Prostate gland (tissue), 2 donors: Measurements from ENCODE around the gene PIK3R3.

Experiments
- POLR2AphosphoS5 ChIP-seq: sonication (generic); formaldehyde crosslinking; IDR thresholded peaks from one replicate; pipeline ENCODE4 v1.6.1; 2017; ENCODE audit warnings: antibody characterized with exemption
- TF ChIP-seq, protein P1 (sequence below), 4 experiments: fragments of 200-600 bp in 2 of 4; fragments of 450-650 bp in 2 of 4; sonication (generic) in 2 of 4; IDR thresholded peaks; 1 replicate in 3 of 4; 2 replicates in 1 of 4; pipeline ENCODE4 v1.5.1; 2016 to 2019; ENCODE audit warnings: antibody characterized with exemption in 4 of 4, mild to moderate bottlenecking in 2 of 4, moderate library complexity in 2 of 4

DNA sequence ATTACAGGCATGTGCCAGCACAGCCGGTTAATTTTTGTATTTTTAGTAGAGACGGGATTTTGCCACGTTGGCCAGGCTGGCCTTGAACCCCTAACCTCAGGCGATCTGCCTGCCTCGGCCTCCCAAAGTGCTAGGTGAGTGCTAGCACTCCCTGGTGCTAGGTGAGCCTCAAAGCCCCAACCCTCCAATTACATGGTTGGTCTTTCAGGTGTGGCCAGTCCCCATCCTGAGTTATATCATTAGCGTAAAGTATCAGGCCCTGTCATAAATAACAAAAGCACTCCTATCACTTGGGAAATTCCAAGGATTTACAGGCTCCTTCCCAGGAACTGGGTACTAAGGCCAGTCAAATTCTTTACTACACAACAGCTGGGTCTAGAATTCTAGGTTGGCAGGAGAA lies 138.0 kb downstream of the PIK3R3 start:
- TF ChIP-seq, protein P1, sequence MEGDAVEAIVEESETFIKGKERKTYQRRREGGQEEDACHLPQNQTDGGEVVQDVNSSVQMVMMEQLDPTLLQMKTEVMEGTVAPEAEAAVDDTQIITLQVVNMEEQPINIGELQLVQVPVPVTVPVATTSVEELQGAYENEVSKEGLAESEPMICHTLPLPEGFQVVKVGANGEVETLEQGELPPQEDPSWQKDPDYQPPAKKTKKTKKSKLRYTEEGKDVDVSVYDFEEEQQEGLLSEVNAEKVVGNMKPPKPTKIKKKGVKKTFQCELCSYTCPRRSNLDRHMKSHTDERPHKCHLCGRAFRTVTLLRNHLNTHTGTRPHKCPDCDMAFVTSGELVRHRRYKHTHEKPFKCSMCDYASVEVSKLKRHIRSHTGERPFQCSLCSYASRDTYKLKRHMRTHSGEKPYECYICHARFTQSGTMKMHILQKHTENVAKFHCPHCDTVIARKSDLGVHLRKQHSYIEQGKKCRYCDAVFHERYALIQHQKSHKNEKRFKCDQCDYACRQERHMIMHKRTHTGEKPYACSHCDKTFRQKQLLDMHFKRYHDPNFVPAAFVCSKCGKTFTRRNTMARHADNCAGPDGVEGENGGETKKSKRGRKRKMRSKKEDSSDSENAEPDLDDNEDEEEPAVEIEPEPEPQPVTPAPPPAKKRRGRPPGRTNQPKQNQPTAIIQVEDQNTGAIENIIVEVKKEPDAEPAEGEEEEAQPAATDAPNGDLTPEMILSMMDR (IDR thresholded peaks at IDR 0.05), result no peak
- TF ChIP-seq POLR2AphosphoS5, result no peak
